Thyroid gland (tissue), 4 donors: Measurements from ENCODE around the gene DTX3L.

ENCODE experiments used
- POLR2A ChIP-seq, 2 donors: fragments of 450-650 bp; IDR thresholded peaks; one replicate each; pipeline ENCODE4 v1.6.1; 2017; ENCODE audit warnings: antibody characterized with exemption in 2 of 2, mild to moderate bottlenecking in 2 of 2, moderate library complexity in 1 of 2
- TF ChIP-seq, protein P1 (sequence below), 6 experiments: fragments of 200-600 bp in 3 of 6; fragments of 450-650 bp in 3 of 6; sonication (generic) in 3 of 6; IDR thresholded peaks; one replicate each; pipeline ENCODE4 v1.5.1; 2016 to 2019; ENCODE audit warnings: antibody characterized with exemption in 6 of 6, mild to moderate bottlenecking in 2 of 6, inconsistent platforms in 1 of 6, moderate library complexity in 1 of 6

DNA sequence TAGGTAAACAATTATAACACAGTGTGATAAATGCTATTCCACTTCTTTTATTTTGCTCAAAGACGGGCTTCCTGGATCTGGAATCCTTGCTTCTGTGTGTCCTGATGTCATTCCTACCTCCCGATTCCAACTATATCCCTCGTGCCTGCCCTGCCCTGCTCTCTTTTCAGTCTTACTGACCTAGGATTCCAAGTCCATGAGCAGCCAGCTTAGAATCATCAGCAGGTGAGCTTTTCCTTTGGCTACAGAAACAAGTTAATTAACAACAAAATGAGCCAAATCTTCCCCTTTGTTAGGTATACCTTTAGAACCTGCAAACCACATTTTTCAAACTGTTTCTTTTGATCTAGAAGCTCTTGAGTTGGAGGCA is 27.5 kb upstream of the DTX3L start:
- TF ChIP-seq, protein P1, sequence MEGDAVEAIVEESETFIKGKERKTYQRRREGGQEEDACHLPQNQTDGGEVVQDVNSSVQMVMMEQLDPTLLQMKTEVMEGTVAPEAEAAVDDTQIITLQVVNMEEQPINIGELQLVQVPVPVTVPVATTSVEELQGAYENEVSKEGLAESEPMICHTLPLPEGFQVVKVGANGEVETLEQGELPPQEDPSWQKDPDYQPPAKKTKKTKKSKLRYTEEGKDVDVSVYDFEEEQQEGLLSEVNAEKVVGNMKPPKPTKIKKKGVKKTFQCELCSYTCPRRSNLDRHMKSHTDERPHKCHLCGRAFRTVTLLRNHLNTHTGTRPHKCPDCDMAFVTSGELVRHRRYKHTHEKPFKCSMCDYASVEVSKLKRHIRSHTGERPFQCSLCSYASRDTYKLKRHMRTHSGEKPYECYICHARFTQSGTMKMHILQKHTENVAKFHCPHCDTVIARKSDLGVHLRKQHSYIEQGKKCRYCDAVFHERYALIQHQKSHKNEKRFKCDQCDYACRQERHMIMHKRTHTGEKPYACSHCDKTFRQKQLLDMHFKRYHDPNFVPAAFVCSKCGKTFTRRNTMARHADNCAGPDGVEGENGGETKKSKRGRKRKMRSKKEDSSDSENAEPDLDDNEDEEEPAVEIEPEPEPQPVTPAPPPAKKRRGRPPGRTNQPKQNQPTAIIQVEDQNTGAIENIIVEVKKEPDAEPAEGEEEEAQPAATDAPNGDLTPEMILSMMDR (IDR thresholded peaks at IDR 0.05) = no peak
- no peak for TF ChIP-seq POLR2A (IDR thresholded peaks at IDR 0.05)
